ENCODE results near the gene THEM4. TPM values are rescaled to one million over a fixed set of nuclear protein-coding genes. Genes with fewer than 3 reads are reported as not detected.

Gene THEM4
- total and polyA plus RNA-seq, 2 of the 8 experiments (the other 6 are each of a cell fraction or from before 2014, with no cell fraction given): 9.9 to 11.2 TPM

DNA sequence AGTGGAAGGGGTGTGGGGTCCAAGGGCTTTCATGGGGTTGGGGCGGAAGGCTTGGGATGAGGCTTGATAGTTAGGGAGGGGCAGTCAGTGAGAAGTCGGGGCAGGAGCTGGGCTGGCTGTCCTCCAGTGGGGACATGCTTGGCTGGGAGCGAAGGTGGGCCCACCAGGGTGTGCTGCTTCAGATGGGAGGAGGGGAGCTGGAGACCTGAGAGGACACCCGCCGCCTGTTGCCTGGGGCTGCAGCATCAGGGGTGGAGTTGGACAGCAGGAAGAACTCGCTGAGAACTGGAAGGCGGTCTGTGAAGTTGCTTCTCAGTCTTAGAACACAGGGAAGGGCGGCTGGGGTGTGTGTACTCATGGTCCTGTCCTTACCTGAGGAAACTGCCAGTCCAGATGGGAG is 57.4 kb downstream of the THEM4 start:
- Histone ChIP-seq H3K18ac (ENCODE audit: extremely low read depth, low read length) (no peak overlapping the region), H3K4ac (replicated peaks; ENCODE audit: insufficient read length, low read depth, low read length) (no peak overlapping the region), H4K91ac (replicated peaks; ENCODE audit: insufficient read length, low read length) (no peak overlapping the region), H2BK12ac (ENCODE audit: low read depth, low read length) (no peak overlapping the region), H3K27me3 (replicated peaks in 1 of 4; ENCODE audit: control insufficient read depth in 3 of 4, extremely low read depth in 1 of 4, insufficient read depth in 3 of 4, low read length in 3 of 4) (no peaks in the 10 kb centered on the region), H4K20me1 (replicated peaks in 1 of 2; ENCODE audit: control insufficient read depth in 1 of 2, insufficient read depth in 2 of 2, low read length in 2 of 2) (no peaks in the 10 kb centered on the region), H3K9me3 (ENCODE audit: insufficient read depth in 2 of 2, low read depth in 1 of 2, low read length in 1 of 2) (no peaks in the 10 kb centered on the region), H4K5ac (ENCODE audit: insufficient read length, low read depth, low read length) (no peak overlapping the region), H3K14ac (ENCODE audit: insufficient read length) (no peak overlapping the region), H3K27ac (ENCODE audit: low read depth, low read length) (no peak overlapping the region), H2AK5ac (ENCODE audit: low read depth, low read length) (no peak overlapping the region), H2BK5ac (ENCODE audit: low read depth, low read length) (no peak overlapping the region), H3K9ac (replicated peaks in 1 of 4; ENCODE audit: extremely low read depth in 1 of 4, low read depth in 3 of 4, low read length in 3 of 4) (no peak overlapping the region), H2AFZ (ENCODE audit: low read length) (no peak overlapping the region), H3K4me1 (replicated peaks in 1 of 4; ENCODE audit: control insufficient read depth in 3 of 4, insufficient read depth in 4 of 4, low read length in 3 of 4) (peaks cover 0 to under 1% (median 0%) of the 10 kb centered on the region in 4 experiments; a peak in 2 of 7 replicates), H3K79me1 (ENCODE audit: low read depth, low read length) (no peaks in the 10 kb centered on the region), H2BK20ac (ENCODE audit: low read length) (no peak overlapping the region), H2BK15ac (ENCODE audit: low read length) (no peak overlapping the region), H3K56ac (replicated peaks; ENCODE audit: insufficient read length, low read depth, low read length) (no peak overlapping the region), H3K23me2 (ENCODE audit: low read depth, low read length) (no peaks in the 10 kb centered on the region), H4K8ac (ENCODE audit: extremely low read depth, insufficient read depth, low read length) (no peak overlapping the region), H3K4me3 (ENCODE audit: extremely low read depth in 1 of 4, insufficient read depth in 2 of 4, low read depth in 3 of 4, low read length in 4 of 4) (no peak overlapping the region), H3K23ac (ENCODE audit: insufficient read length) (no peak overlapping the region), H3K4me2 (ENCODE audit: insufficient read depth in 1 of 2, low read depth in 2 of 2, low read length in 2 of 2) (no peak overlapping the region), H3K36me3 (ENCODE audit: control insufficient read depth in 2 of 4, insufficient read depth in 4 of 4, low read length in 3 of 4) (no peaks in the 10 kb centered on the region), H3K79me2 (ENCODE audit: control insufficient read depth in 1 of 2, insufficient read depth in 2 of 2, low read length in 2 of 2) (no peaks in the 10 kb centered on the region), H2BK120ac (replicated peaks; ENCODE audit: low read depth, low read length) (no peak overlapping the region)
- DNase-seq (ENCODE audit: low read depth in 1 of 2, low spot score in 2 of 2) (no peak), FAIRE-seq (no peak)
- WGBS, 2 experiments (ENCODE audit: extremely low coverage in 1 of 2, insufficient coverage in 1 of 2, insufficient read length in 1 of 2, insufficient replicate concordance in 2 of 2, low coverage in 1 of 2, low lambda C conversion rate in 2 of 2, missing lambda C conversion rate in 1 of 2): 80% methylated on average over 8 of the region's 8 CpGs; no CpG with 5 or more reads in 1 of the 2 experiments
- ChIA-PET POLR2A (ENCODE audit: partially characterized antibody) (interaction anchor here (0.6 to 3.2 kb wide), 2 partner anchors 12 to 590 kb away, joined by 5 to 19 read pairs; partner anchors contain the start of gene C2CD4D), CTCF (ENCODE audit: partially characterized antibody) (interaction anchor here (0.7 to 1.0 kb wide), 3 partner anchors 22 to 73 kb away, joined by 3 read pairs; no protein-coding TSS in a partner anchor)
